ENCODE data around the gene BTG1. TPM values are rescaled to one million over a fixed set of nuclear protein-coding genes. Genes with fewer than 3 reads are reported as not detected.

The BTG1 gene
- total and polyA plus RNA-seq, 2 of the 4 experiments (the other 2 are of a cell fraction), result 3.8 to 33.5 TPM

- ATAC-seq (ENCODE audit: low read depth) (no peak), DNase-seq (no peak)
- POLR2A ChIA-PET (ENCODE audit: unreplicated experiment), result no interaction called here
- no peak overlapping the region for H3K9ac ChIP-seq (ENCODE audit: low read depth, low read length)
- no peak overlapping the region for H3K4ac ChIP-seq (ENCODE audit: low read depth, low read length)
- H3K23ac ChIP-seq (ENCODE audit: low read depth, low read length), result no peak overlapping the region
- 0 out of 2 replicates have a peak, but pooled peaks cover 2% of the 10 kb centered on the region for H3K36me3 ChIP-seq (ENCODE audit: control insufficient read depth, insufficient read depth, low read length)
- no peak overlapping the region for H2BK5ac ChIP-seq (ENCODE audit: low read depth, low read length, poor library complexity, severe bottlenecking)
- H2BK120ac ChIP-seq (ENCODE audit: low read depth, low read length), result no peak overlapping the region
- dilution Hi-C loops (cut with HindIII; ENCODE audit: low sequenced_read_pairs, unreplicated experiment) (no loop called here), in situ Hi-C loops (cut with MboI; ENCODE audit: low sequenced_read_pairs) (no loop called here), intact Hi-C loops (cut with micrococcal nuclease) (no loop called here)
- H2AK9ac ChIP-seq (replicated peaks; ENCODE audit: low read depth, low read length, poor library complexity), result no peak overlapping the region
- no peaks in the 10 kb centered on the region for H4K20me1 ChIP-seq (ENCODE audit: insufficient read depth, low read length)
- no CpG with 5 or more reads among the region's 2 CpGs for WGBS, 2 experiments (ENCODE audit: extremely low coverage in 2 of 2, insufficient read length in 1 of 2)
- H4K91ac ChIP-seq (ENCODE audit: insufficient read depth, low read depth, low read length), result no peak overlapping the region
- no peak overlapping the region for H3K4me2 ChIP-seq (ENCODE audit: low read depth, low read length)
- H2AK5ac ChIP-seq (ENCODE audit: low read depth, low read length), result no peak overlapping the region
- CTCF ChIA-PET, result no interaction called here
- H3K9me1 ChIP-seq (ENCODE audit: insufficient read depth, low read length), result 0 out of 2 replicates have a peak, but pooled peaks cover 3% of the 10 kb centered on the region
- H3K56ac ChIP-seq (ENCODE audit: extremely low read depth, insufficient read depth, low read length), result no peak overlapping the region
- H2BK15ac ChIP-seq (ENCODE audit: low read depth, low read length), result no peak overlapping the region
- H3K4me1 ChIP-seq (ENCODE audit: control insufficient read depth, insufficient read depth, low read length), result no peaks in the 10 kb centered on the region
- TF ChIP-seq MXI1 (IDR thresholded peaks at IDR 0.05; ENCODE audit: borderline replicate concordance, low read depth, low read length) (no peak), CEBPB (IDR thresholded peaks at IDR 0.05; ENCODE audit: low read depth, low read length) (no peak), ELK1 (IDR thresholded peaks at IDR 0.05; ENCODE audit: borderline replicate concordance, low read depth, low read length) (no peak), USF2 (IDR thresholded peaks at IDR 0.05; ENCODE audit: low read depth, low read length) (no peak), RFX5 (IDR thresholded peaks at IDR 0.05; ENCODE audit: low read depth, low read length) (no peak), CHD1 (IDR thresholded peaks at IDR 0.05; ENCODE audit: low read depth, low read length) (no peak), MAZ (IDR thresholded peaks at IDR 0.05; ENCODE audit: borderline replicate concordance, low read depth, low read length) (no peak), FOS (IDR thresholded peaks at IDR 0.05; ENCODE audit: low read depth, low read length) (no peak), BHLHE40 (IDR thresholded peaks at IDR 0.05; ENCODE audit: low read depth, low read length) (no peak), MAFK (IDR thresholded peaks at IDR 0.05; ENCODE audit: low read depth, low read length) (no peak), NFE2L2 (IDR thresholded peaks at IDR 0.05; ENCODE audit: low read depth, low read length) (no peak), RAD21 (IDR thresholded peaks at IDR 0.05; ENCODE audit: low read length) (no peak), POLR2A (IDR thresholded peaks at IDR 0.05; ENCODE audit: low read depth, low read length) (no peak), SMC3 (IDR thresholded peaks at IDR 0.05; ENCODE audit: low read depth, low read length) (no peak), CTCF (conservative IDR thresholded peaks at IDR 0.05; ENCODE audit: low read depth, low read length) (no peak), RCOR1 (IDR thresholded peaks at IDR 0.05; ENCODE audit: insufficient replicate concordance, low read length) (no peak)
- H4K8ac ChIP-seq (ENCODE audit: low read depth in 2 of 2, low read length in 2 of 2), result no peak overlapping the region
- peaks cover 5% of the 10 kb centered on the region for H3K9me3 ChIP-seq (ENCODE audit: control insufficient read depth, insufficient read depth, low read length)
- no peak overlapping the region for H3K27ac ChIP-seq (ENCODE audit: insufficient read depth, low read length)
- H2AFZ ChIP-seq (replicated peaks; ENCODE audit: low read length, poor library complexity), result no peak overlapping the region
- H3K27me3 ChIP-seq (ENCODE audit: control insufficient read depth, insufficient read depth, low read length), result no peaks in the 10 kb centered on the region
- H3K18ac ChIP-seq (ENCODE audit: low read depth, low read length), result no peak overlapping the region
- BruUV-seq (replicated peaks), result no TSS peak
- H4K5ac ChIP-seq (ENCODE audit: low read depth, low read length), result no peak overlapping the region; the same call in 1 of the 2 replicates
- H2BK20ac ChIP-seq (ENCODE audit: low read depth, low read length), result no peak overlapping the region
- H3K14ac ChIP-seq (replicated peaks; ENCODE audit: low read depth, low read length), result no peak overlapping the region
- no peak overlapping the region for H3K4me3 ChIP-seq (ENCODE audit: insufficient read depth, low read depth, low read length)
- H3K79me1 ChIP-seq (ENCODE audit: low read depth in 1 of 2, low read length in 2 of 2), result peaks cover 15 to 37% of the 10 kb centered on the region in 2 experiments
These were observed 26.7 kb downstream of the BTG1 start for GRCh38 chr12:92118826-92119536.
